Rectal smooth muscle tissue (tissue), 1 donor: ENCODE results near the gene LRMDA.

Experiments used
- H3K27ac ChIP-seq: one replicate; pipeline ENCODE4 v1.7.0; 2013; ENCODE audit warnings: low read depth, low read length, inconsistent platforms
- H3K27me3 ChIP-seq: one replicate; pipeline ENCODE4 v1.7.0; 2013; ENCODE audit warnings: low read length; ENCODE audit not compliant: control insufficient read depth, insufficient read depth
- H3K36me3 ChIP-seq: one replicate; pipeline ENCODE4 v1.7.0; 2013; ENCODE audit warnings: low read length; ENCODE audit not compliant: control insufficient read depth, insufficient read depth
- H3K4me1 ChIP-seq: one replicate; pipeline ENCODE4 v1.7.0; 2013; ENCODE audit warnings: low read length; ENCODE audit not compliant: control insufficient read depth, insufficient read depth
- H3K4me3 ChIP-seq: one replicate; pipeline ENCODE4 v1.7.0; 2013; ENCODE audit warnings: low read length
- H3K9ac ChIP-seq: one replicate; pipeline ENCODE4 v1.7.0; 2013; ENCODE audit warnings: low read length

Gene LRMDA

GRCh38 chr10:76291885-76292284 is 860.5 kb downstream of the LRMDA start:
- no peak overlapping the region for H3K4me3 ChIP-seq
- no peaks in the 10 kb centered on the region for H3K27me3 ChIP-seq
- H3K9ac ChIP-seq = no peak overlapping the region
- no peaks in the 10 kb centered on the region for H3K36me3 ChIP-seq
- peaks cover 12% of the 10 kb centered on the region for H3K4me1 ChIP-seq
- no peak overlapping the region for H3K27ac ChIP-seq

- no peak overlapping the region for H3K4me3 ChIP-seq
- H3K4me1 ChIP-seq = peaks cover 2% of the 10 kb centered on the region
- no peaks in the 10 kb centered on the region for H3K27me3 ChIP-seq
- H3K27ac ChIP-seq = no peak overlapping the region
- H3K9ac ChIP-seq = no peak overlapping the region
- H3K36me3 ChIP-seq = no peaks in the 10 kb centered on the region
These were observed 865.5 kb downstream of the LRMDA start for GRCh38 chr10:76296957-76297356.

- H3K4me3 ChIP-seq = no peak overlapping the region
- peaks cover 2% of the 10 kb centered on the region for H3K4me1 ChIP-seq
- no peaks in the 10 kb centered on the region for H3K36me3 ChIP-seq
- H3K27ac ChIP-seq = no peak overlapping the region
- H3K9ac ChIP-seq = no peak overlapping the region
- no peaks in the 10 kb centered on the region for H3K27me3 ChIP-seq
These were observed 865.9 kb downstream of the LRMDA start for GRCh38 chr10:76297358-76297757.

- H3K9ac ChIP-seq = no peak overlapping the region
- H3K27me3 ChIP-seq = no peaks in the 10 kb centered on the region
- H3K36me3 ChIP-seq = no peaks in the 10 kb centered on the region
- no peak overlapping the region for H3K4me3 ChIP-seq
- H3K27ac ChIP-seq = no peak overlapping the region
- H3K4me1 ChIP-seq = peaks cover 5% of the 10 kb centered on the region
These were observed 866.4 kb downstream of the LRMDA start for GRCh38 chr10:76297780-76298281.

GRCh38 chr10:76298329-76298728 is 866.9 kb downstream of the LRMDA start:
- Histone ChIP-seq H3K4me1 (peaks cover 10% of the 10 kb centered on the region), H3K9ac (no peak overlapping the region), H3K27me3 (no peaks in the 10 kb centered on the region), H3K4me3 (no peak overlapping the region), H3K36me3 (no peaks in the 10 kb centered on the region), H3K27ac (no peak overlapping the region)

GRCh38 chr10:76299501-76299900 is 868.1 kb downstream of the LRMDA start:
- H3K36me3 ChIP-seq = no peaks in the 10 kb centered on the region
- no peak overlapping the region for H3K4me3 ChIP-seq
- no peak overlapping the region for H3K27ac ChIP-seq
- peaks cover 10% of the 10 kb centered on the region for H3K4me1 ChIP-seq
- H3K27me3 ChIP-seq = no peaks in the 10 kb centered on the region
- H3K9ac ChIP-seq = no peak overlapping the region

- peaks cover 10% of the 10 kb centered on the region for H3K4me1 ChIP-seq
- no peaks in the 10 kb centered on the region for H3K36me3 ChIP-seq
- H3K27ac ChIP-seq = no peak overlapping the region
- no peaks in the 10 kb centered on the region for H3K27me3 ChIP-seq
- H3K4me3 ChIP-seq = no peak overlapping the region
- no peak overlapping the region for H3K9ac ChIP-seq
These were observed 869.8 kb downstream of the LRMDA start for GRCh38 chr10:76301211-76301610.

- no peak overlapping the region for H3K4me3 ChIP-seq
- no peaks in the 10 kb centered on the region for H3K36me3 ChIP-seq
- H3K27me3 ChIP-seq = no peaks in the 10 kb centered on the region
- no peak overlapping the region for H3K27ac ChIP-seq
- no peak overlapping the region for H3K9ac ChIP-seq
- H3K4me1 ChIP-seq = peaks cover 10% of the 10 kb centered on the region
These were observed 870.5 kb downstream of the LRMDA start for GRCh38 chr10:76301950-76302349.

- no peak overlapping the region for H3K9ac ChIP-seq
- no peaks in the 10 kb centered on the region for H3K36me3 ChIP-seq
- H3K27ac ChIP-seq = no peak overlapping the region
- H3K4me1 ChIP-seq = peaks cover 10% of the 10 kb centered on the region
- H3K4me3 ChIP-seq = no peak overlapping the region
- H3K27me3 ChIP-seq = no peaks in the 10 kb centered on the region
These were observed 871.1 kb downstream of the LRMDA start for GRCh38 chr10:76302481-76302880.

GRCh38 chr10:76302961-76303630 is 871.7 kb downstream of the LRMDA start:
- Histone ChIP-seq H3K4me1 (peaks cover 10% of the 10 kb centered on the region), H3K4me3 (no peak overlapping the region), H3K36me3 (no peaks in the 10 kb centered on the region), H3K27ac (no peak overlapping the region), H3K9ac (no peak overlapping the region), H3K27me3 (no peaks in the 10 kb centered on the region)

GRCh38 chr10:76303682-76304316 is 872.4 kb downstream of the LRMDA start:
- peaks cover 10% of the 10 kb centered on the region for H3K4me1 ChIP-seq
- no peaks in the 10 kb centered on the region for H3K27me3 ChIP-seq
- no peaks in the 10 kb centered on the region for H3K36me3 ChIP-seq
- no peak overlapping the region for H3K9ac ChIP-seq
- H3K27ac ChIP-seq = no peak overlapping the region
- no peak overlapping the region for H3K4me3 ChIP-seq

GRCh38 chr10:76305930-76306615 is 874.6 kb downstream of the LRMDA start:
- Histone ChIP-seq H3K36me3 (no peaks in the 10 kb centered on the region), H3K4me1 (peaks cover 25% of the 10 kb centered on the region), H3K27me3 (no peaks in the 10 kb centered on the region), H3K27ac (no peak overlapping the region), H3K9ac (no peak overlapping the region), H3K4me3 (no peak overlapping the region)
